NCI-H748 treated with DMSO at 0.1 percent for 48 hours (cell line): Measurements from ENCODE around the gene DOCK8.

Experiments
- DNase-seq: peaks from one replicate; lab custom pipeline; 2025; lab: John Stamatoyannopoulos, UW

The DOCK8 gene

DNA sequence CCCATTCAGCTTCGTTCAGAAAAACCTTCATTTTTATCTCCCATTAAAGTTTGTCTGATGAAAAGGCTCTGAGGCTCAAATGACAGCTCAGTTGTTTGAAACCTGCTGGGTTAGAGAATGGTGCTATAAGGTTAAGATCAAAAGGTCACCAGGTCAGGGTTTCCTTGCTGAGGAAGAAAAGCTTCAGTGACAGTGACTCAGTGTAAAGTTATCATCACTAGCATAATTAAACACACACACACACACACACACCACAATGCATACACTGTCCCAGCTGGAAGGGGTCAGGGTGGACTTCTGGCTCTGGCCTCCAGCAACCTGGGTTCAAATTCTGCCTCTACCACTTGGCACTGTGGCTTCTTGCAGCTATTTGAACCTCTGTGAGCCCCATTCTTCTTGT is 281.1 kb downstream of the DOCK8 start:
- no peak for DNase-seq

DNA sequence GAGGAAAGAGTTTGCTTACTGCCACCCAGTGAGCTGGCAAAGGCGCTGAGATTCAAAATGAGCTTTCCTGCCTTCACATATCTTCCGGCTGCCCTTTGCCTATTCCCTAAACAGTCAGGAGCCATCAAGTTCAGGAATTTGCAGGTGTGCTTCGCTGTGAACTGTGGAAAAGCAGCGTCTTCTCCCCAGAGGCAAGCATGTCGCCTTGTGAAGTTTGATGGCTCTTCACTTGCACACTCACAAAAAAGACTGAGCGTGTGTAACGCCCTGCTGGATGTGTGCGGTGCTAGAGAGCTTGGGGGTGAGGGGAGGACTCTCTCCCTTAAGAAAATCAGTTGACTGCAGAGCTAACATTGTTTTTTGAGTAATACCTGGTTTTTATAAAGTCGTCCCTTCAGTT is 288.7 kb downstream of the DOCK8 start:
- no peak for DNase-seq

- DNase-seq = peak; percentile 50
Measured at GRCh38 chr9:503881-504852, 289.5 kb downstream of the DOCK8 start, which contains the start of gene KANK1. TSS of gene KANK1 (plus strand) at chr9:504695.

- DNase-seq = no peak
Measured at GRCh38 chr9:504921-505740, 290.5 kb downstream of the DOCK8 start.

DNA sequence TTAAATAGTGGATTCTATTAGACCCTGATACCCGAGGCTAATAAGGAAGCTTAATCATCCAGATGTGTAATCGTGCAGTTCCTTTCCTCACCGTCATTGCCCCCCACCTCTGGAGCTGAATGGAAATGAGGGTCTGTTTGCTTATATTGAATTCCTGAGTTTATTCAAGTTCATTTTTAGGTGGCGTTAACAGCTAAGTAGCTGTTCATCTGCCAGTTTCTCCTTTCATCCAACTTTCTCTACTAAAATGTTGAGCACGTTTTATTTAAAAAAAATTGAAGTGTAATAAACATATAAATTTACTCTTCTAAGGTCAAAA is 291.0 kb downstream of the DOCK8 start:
- no peak for DNase-seq

GRCh38 chr9:506281-506680 is 291.6 kb downstream of the DOCK8 start:
- DNase-seq = no peak

DNA sequence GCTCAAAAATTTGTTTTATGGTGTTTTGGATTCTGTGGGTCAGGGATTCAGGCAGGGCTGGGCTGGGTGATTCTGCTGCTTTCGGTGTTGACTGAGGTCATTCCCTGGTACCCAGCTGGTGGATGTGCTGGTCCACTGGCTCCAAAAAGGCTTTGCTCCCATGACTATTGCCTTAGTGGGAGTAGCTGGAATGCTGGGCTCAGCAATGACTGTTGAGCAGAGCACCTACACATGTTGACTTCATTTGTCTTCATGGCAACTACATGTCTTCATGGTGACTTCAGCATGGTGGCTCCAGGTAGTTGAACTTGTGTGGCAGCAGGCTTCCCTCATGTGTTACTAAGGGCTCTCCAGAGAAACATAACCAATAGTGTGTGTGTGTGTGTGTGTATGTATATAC is 297.2 kb downstream of the DOCK8 start:
- DNase-seq = no peak

DNA sequence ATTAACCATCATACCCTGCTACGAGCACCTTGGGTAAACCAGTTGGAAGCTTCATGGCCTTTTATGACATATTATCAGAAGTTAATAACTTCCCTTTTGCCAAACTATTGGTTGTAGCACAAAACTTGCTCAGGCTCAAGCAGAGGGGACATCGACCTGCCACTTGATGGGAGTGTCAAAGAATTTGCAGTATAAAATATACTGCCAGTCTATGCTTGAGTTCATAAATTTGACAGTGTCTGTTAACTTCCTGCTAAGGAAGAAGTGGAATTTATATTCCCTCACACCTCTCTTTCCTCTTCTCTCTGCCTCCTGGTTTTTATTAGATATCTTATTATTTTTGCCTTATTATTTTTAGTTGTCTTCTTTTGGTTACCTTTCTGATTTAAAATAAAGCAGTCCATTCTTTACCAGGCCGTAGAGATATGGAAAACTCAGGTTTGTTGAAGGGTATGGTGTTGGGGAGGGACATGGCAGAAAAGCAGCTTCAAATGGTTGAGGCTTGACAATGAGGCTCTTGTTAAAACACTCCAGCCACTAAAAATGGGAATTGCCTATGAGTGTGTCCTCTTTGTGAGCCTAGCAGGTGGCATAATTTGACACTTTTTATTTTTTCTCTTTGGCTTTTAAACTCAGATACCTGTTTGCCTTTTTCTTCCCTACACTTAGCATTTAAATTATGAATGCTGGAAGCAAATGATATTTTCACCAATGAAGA is 298.0 kb downstream of the DOCK8 start:
- DNase-seq = no peak
